OCI-LY3 (cell line): Measurements from ENCODE around the gene WNT7B.
A peak's percentile ranks its signal among the peaks of the same experiment; 100 is the strongest.

Source experiments
- H2AFZ ChIP-seq: fragments of 200-600, 300-600 bp; shearing (Covaris generic); 2 replicates; pipeline ENCODE4 v1.6.0; 2014; ENCODE audit warnings: antibody characterized with exemption, low read depth, low read length
- H3K27ac ChIP-seq: fragments of 200-600, 300-600 bp; sonication (generic); 2 replicates; pipeline ENCODE4 v1.5.1; 2014; ENCODE audit warnings: mild to moderate bottlenecking, low read length, moderate library complexity, mixed read lengths
- H3K27me3 ChIP-seq: fragments of 200-600, 300-600 bp; sonication (generic); 2 replicates; pipeline ENCODE4 v1.6.1; 2014; ENCODE audit warnings: low read depth, low read length, mixed read lengths
- H3K36me3 ChIP-seq: fragments of 200-600, 300-600 bp; sonication (generic); replicated peaks from 2 replicates; pipeline ENCODE3; 2014; ENCODE audit warnings: low read depth, low read length, mixed read lengths
- H3K4me1 ChIP-seq: fragments of 300-600, 200-600 bp; sonication (generic); 2 replicates; pipeline ENCODE4 v1.6.1; 2014; ENCODE audit warnings: low read length, mixed read lengths
- H3K4me2 ChIP-seq: fragments of 200-600, 300-600 bp; sonication (generic); 2 replicates; pipeline ENCODE4 v1.6.1; 2014; ENCODE audit warnings: low read length, mixed read lengths
- H3K4me3 ChIP-seq: fragments of 300-600, 200-600 bp; sonication (generic); 2 replicates; pipeline ENCODE4 v1.5.1; 2014; ENCODE audit warnings: antibody characterized with exemption, mild to moderate bottlenecking, low read length, moderate library complexity
- H3K79me2 ChIP-seq: fragments of 300-600, 200-600 bp; shearing (Covaris generic); 2 replicates; pipeline ENCODE4 v1.6.1; 2014; ENCODE audit warnings: mild to moderate bottlenecking, low read length, mixed read lengths
- H3K9ac ChIP-seq: fragments of 300-600, 200-600 bp; shearing (Covaris generic); 2 replicates; pipeline ENCODE4 v1.6.0; 2014; ENCODE audit warnings: mild to moderate bottlenecking, low read length, moderate library complexity
- H3K9me3 ChIP-seq: fragments of 200-600, 300-600 bp; shearing (Covaris generic); 2 replicates; pipeline ENCODE4 v1.6.1; 2014; ENCODE audit warnings: low read length, mixed read lengths; ENCODE audit not compliant: insufficient read depth
- H4K20me1 ChIP-seq: fragments of 200-600, 300-600 bp; sonication (generic); 2 replicates; pipeline ENCODE4 v1.6.1; 2016; ENCODE audit warnings: low read length, mixed read lengths; ENCODE audit not compliant: insufficient read depth
- EZH2phosphoT487 ChIP-seq: fragments of 200-600 bp; shearing (Covaris generic); IDR thresholded peaks from 2 replicates; pipeline ENCODE4 v1.6.1; 2018; ENCODE audit warnings: antibody characterized with exemption, mixed run types, low read depth
- TF ChIP-seq, protein P1 (sequence below): fragments of 200-600, 300-600 bp; sonication (generic); IDR thresholded peaks from 2 replicates; pipeline ENCODE4 v1.5.1; 2014; ENCODE audit warnings: antibody characterized with exemption, low read length, low read depth

WNT7B gene

DNA sequence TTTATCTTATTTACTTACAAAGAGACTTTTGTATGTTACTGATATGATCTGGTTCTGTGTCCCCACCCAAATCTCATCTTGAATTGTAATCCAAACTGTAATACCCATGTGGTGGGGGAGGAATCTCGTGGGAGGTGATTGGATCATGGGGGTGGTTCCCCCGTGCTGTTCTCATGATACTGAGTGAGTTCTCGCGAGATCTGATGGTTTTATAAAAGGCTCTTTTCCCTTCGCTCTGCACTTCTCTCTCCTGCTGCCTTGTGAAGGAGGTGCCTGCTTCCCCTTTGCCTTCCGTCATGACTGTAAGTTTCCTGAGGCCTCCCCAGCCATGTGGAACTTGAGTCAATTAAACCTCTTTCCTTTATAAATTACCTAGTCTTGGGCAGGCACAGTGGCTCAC, 42.4 kb upstream of the WNT7B start:
- Histone ChIP-seq H4K20me1 (no peaks in the 10 kb centered on the region), H3K4me2 (no peak overlapping the region), H2AFZ (no peak overlapping the region), H3K79me2 (no peaks in the 10 kb centered on the region), H3K27me3 (0 out of 2 replicates have a peak, but pooled peaks cover 1% of the 10 kb centered on the region), H3K27ac (no peak overlapping the region), H3K9me3 (no peaks in the 10 kb centered on the region), H3K4me1 (no peaks in the 10 kb centered on the region), H3K36me3 (no peaks in the 10 kb centered on the region), H3K4me3 (no peak overlapping the region), H3K9ac (no peak overlapping the region)
- no peak for TF ChIP-seq EZH2phosphoT487
- TF ChIP-seq, protein P1, sequence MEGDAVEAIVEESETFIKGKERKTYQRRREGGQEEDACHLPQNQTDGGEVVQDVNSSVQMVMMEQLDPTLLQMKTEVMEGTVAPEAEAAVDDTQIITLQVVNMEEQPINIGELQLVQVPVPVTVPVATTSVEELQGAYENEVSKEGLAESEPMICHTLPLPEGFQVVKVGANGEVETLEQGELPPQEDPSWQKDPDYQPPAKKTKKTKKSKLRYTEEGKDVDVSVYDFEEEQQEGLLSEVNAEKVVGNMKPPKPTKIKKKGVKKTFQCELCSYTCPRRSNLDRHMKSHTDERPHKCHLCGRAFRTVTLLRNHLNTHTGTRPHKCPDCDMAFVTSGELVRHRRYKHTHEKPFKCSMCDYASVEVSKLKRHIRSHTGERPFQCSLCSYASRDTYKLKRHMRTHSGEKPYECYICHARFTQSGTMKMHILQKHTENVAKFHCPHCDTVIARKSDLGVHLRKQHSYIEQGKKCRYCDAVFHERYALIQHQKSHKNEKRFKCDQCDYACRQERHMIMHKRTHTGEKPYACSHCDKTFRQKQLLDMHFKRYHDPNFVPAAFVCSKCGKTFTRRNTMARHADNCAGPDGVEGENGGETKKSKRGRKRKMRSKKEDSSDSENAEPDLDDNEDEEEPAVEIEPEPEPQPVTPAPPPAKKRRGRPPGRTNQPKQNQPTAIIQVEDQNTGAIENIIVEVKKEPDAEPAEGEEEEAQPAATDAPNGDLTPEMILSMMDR, result no peak

DNA sequence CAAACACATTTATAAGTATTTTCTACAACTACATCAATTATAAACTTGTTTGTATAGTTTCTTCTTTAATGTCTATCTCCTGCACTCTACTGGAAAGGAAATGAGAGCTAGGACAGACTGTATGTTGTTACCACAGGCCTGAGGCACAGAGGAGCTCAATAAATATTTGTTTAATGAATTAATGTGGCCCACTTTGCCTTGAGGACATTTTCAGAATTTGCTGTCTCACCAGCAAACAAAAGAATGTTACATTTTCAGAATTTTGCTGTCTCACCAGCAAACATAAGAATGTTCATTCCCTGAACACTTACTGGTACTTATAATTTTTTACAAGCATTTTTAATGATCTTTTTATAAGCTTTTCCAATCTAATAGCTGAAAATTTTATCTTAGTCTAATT, 41.9 kb upstream of the WNT7B start:
- Histone ChIP-seq H3K9me3 (no peaks in the 10 kb centered on the region), H3K4me3 (no peak overlapping the region), H2AFZ (no peak overlapping the region), H3K4me1 (no peaks in the 10 kb centered on the region), H4K20me1 (no peaks in the 10 kb centered on the region), H3K27me3 (no peaks in the 10 kb centered on the region), H3K36me3 (no peaks in the 10 kb centered on the region), H3K79me2 (no peaks in the 10 kb centered on the region), H3K9ac (no peak overlapping the region), H3K4me2 (no peak overlapping the region), H3K27ac (no peak overlapping the region)
- TF ChIP-seq EZH2phosphoT487, result no peak
- TF ChIP-seq, protein P1, result no peak

DNA sequence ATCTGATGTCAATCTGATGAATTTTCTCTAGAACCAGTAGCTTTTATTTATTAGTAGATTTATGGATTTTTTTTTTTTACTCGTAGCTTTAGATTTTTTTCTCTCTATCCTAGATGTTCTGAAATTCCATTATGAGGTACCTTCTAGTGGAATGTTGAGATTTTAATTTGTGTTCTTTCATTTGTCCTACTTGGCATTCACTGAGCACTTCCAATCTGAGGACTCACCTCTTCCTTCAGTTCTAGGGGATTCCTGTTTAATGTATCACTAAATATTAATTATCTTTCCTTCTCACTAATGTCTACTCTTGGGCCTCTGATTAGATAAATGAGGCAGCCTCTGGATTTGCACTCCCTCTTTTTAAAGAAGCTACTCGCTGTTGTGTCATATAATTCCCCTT, 40.2 kb upstream of the WNT7B start:
- Histone ChIP-seq H3K4me3 (no peak overlapping the region), H3K36me3 (no peaks in the 10 kb centered on the region), H3K4me1 (peaks cover 5% of the 10 kb centered on the region; the same call in 1 of the 2 replicates)

DNA sequence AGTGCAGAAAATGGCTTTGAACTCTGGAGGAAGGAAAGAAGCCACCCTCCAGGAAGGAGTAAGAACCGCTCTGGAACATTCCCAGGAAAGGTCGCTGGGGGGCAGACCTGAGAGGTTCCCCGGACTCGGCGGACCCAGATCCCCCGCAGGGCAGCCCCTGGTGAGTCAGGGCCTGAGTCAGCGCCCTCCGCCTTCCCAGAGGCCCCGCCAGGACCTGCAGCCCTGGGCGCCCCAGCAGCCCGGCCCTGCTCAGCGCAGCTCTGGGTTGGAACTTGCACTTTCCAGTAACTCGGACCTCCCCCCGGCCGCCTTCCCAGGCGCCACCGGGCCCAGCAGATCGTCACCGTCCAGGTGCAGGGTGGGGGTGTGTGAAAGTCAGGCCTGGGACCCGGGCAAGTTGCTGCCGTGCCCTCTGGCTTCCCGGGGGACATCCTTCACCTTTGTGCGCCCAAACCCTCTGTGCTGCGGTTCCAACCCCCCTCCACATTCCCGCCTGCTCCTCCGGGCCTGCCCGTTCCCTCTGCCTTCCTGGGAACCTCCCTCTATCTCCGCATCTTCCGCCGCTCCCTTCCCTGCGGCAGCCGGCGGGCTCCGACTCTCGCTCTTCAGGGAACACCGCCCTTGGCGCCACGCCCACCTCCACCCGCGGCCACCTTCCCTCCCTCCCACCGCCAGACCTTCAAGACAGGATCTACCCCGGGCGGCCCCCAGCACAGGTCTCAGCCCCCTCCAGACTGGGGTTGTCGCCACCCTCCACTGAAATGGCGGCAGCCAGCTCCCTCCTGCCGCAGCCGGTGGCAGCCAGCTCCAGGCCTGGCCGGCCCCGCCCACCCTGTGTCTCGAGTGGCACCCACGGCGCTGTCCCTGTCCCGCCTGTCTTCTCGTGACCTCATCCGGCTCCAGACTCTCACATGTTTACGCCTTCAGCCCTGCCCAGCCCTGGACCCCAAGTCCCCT, 36.8 kb upstream of the WNT7B start:
- Histone ChIP-seq H4K20me1 (no peaks in the 10 kb centered on the region), H3K4me3 (peak overlapping the region; percentile 77), H3K79me2 (no peaks in the 10 kb centered on the region), H3K36me3 (no peaks in the 10 kb centered on the region), H3K9me3 (no peaks in the 10 kb centered on the region), H3K9ac (peak overlapping the region; percentile 74), H3K4me1 (peaks cover 5% of the 10 kb centered on the region; the same call in 1 of the 2 replicates), H3K27ac (peak overlapping the region; percentile 36), H2AFZ (peak overlapping the region; percentile 26), H3K4me2 (peak overlapping the region; percentile 83), H3K27me3 (no peaks in the 10 kb centered on the region)
- TF ChIP-seq, protein P1, result peak; percentile 81
- TF ChIP-seq EZH2phosphoT487, result no peak

More for the DNA sequence above, 40.2 kb upstream of the WNT7B start:
- H4K20me1 ChIP-seq, result no peaks in the 10 kb centered on the region
- H3K27me3 ChIP-seq, result no peaks in the 10 kb centered on the region
- H3K79me2 ChIP-seq, result no peaks in the 10 kb centered on the region
- no peak overlapping the region for H3K4me2 ChIP-seq
- H3K9ac ChIP-seq, result no peak overlapping the region
- TF ChIP-seq, protein P1, result no peak
- no peak for TF ChIP-seq EZH2phosphoT487
- no peaks in the 10 kb centered on the region for H3K9me3 ChIP-seq
- H3K27ac ChIP-seq, result no peak overlapping the region
- H2AFZ ChIP-seq, result no peak overlapping the region
